IPS-18c (cell line): ENCODE measurements around the gene RNASE12.

Experiments
- H3K4me3 ChIP-seq: 2 replicates; pipeline ENCODE4 v1.7.0; 2013; ENCODE audit warnings: low read depth, mild to moderate bottlenecking, low read length, moderate library complexity; ENCODE audit not compliant: insufficient read depth
- H3K9me3 ChIP-seq: one replicate; pipeline ENCODE4 v1.6.1; 2013; ENCODE audit warnings: mild to moderate bottlenecking, low read length, moderate library complexity; ENCODE audit not compliant: control insufficient read depth, insufficient read depth

The RNASE12 gene

GRCh38 chr14:20617138-20618003, 26.2 kb upstream of the RNASE12 start:
- Histone ChIP-seq H3K9me3 (no peaks in the 10 kb centered on the region), H3K4me3 (no peak overlapping the region)

DNA sequence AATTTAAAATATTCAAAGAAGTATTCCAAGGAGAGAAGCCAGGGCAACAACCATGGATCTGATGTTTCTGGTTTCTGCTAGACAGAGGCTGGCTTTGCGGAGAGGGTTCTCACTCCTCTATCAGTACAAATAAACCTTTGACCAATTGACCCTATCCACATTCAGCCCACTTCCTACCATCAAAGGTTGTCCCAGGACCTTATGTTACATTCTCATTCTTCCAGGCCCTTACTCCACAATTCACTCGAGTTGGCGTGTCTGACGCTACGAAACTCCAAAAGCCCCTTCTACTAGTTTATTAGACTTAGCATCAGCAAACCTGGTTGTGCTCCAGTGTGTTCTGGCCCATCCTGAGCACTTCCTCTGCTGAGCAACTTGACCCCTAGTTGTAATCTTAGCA, 24.8 kb upstream of the RNASE12 start:
- H3K9me3 ChIP-seq = no peaks in the 10 kb centered on the region
- no peak overlapping the region for H3K4me3 ChIP-seq

DNA sequence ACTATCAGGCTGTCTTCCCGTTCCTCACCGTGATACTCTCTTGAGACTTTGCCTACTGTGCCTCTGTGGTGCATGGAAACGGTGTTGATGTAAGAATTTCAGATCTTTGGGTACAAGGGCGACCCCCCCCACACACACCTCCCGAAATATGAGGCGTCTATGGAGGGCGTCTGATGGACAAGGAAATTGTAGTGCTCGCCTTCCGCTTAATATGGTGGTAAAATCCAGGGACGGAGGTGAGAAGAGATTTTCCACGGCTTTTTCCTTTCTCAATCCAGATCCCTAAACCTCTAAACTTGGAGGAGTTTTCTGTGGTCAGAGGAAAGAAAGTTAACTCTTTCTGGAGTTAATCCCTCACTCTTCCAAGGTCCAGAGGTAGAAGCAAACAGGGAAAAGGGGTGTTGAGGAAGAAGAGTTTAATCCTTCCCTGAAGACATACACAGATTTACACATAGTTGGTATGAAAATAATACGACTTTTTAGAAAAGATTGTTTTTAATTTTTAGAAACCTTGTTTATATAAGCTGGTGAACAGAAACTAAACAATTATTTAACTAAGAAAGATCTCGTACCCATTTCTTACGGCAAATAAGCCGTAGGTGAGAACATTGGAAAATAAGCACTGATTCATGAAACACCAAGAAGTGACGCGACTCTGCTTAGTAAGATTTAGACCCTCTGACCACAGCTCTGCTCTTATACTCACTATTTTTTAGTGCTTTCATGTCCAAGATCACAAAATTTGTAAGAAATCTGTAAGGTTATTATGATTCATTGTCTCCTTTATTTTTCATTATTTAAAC, 23.1 kb upstream of the RNASE12 start:
- Histone ChIP-seq H3K9me3 (no peaks in the 10 kb centered on the region), H3K4me3 (peak overlapping the region; percentile 77)

DNA sequence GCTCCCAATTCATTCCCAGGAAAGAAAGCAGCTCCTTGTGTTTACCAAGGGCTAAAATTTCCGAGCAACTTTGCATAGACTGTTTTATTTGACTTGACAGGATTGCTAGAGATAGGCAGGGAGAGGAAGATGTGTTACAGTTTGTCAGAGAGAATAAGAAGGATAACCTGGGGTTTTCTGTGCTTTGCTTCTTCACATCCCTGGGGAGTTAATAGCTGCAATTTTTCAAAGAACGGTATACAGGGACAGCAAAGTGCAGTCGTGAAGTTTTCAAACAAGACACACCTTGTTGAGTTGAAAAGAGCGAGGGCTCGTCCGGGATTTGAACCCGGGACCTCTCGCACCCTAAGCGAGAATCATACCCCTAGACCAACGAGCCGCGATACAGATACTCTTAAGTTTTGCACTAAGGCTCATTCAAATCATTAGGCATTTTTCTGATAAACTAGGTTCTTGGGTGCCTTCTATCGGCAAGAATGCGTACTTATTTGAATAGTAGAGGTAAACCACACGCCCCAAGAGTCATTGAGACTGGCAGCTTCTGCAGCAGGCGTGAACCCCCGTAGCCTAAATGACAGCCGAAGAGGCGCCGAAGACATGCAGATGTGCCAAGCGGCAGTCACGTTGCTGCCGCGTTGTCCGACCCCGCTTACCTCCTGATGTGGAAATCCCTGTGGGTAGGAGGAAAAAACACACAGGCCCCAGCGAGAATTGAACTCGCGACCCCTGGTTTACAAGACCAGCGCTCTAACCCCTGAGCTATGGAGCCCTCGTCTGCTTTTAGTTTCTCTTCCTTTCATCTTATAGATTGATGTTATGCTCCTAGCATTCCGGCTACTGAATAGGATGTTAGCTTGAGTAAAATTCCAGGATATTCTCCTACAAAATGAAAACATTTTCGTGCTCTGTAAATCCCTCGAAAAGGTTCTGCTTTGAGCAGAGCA, 22.2 kb upstream of the RNASE12 start:
- H3K4me3 ChIP-seq = peak overlapping the region; percentile 77

GRCh38 chr14:20612403-20612802, 21.2 kb upstream of the RNASE12 start:
- no peak overlapping the region for H3K4me3 ChIP-seq
- H3K9me3 ChIP-seq = no peaks in the 10 kb centered on the region

More for the DNA sequence above, 22.2 kb upstream of the RNASE12 start:
- no peaks in the 10 kb centered on the region for H3K9me3 ChIP-seq

- Histone ChIP-seq H3K9me3 (no peaks in the 10 kb centered on the region), H3K4me3 (no peak overlapping the region)
These were observed 20.1 kb upstream of the RNASE12 start for GRCh38 chr14:20611277-20611676.

DNA sequence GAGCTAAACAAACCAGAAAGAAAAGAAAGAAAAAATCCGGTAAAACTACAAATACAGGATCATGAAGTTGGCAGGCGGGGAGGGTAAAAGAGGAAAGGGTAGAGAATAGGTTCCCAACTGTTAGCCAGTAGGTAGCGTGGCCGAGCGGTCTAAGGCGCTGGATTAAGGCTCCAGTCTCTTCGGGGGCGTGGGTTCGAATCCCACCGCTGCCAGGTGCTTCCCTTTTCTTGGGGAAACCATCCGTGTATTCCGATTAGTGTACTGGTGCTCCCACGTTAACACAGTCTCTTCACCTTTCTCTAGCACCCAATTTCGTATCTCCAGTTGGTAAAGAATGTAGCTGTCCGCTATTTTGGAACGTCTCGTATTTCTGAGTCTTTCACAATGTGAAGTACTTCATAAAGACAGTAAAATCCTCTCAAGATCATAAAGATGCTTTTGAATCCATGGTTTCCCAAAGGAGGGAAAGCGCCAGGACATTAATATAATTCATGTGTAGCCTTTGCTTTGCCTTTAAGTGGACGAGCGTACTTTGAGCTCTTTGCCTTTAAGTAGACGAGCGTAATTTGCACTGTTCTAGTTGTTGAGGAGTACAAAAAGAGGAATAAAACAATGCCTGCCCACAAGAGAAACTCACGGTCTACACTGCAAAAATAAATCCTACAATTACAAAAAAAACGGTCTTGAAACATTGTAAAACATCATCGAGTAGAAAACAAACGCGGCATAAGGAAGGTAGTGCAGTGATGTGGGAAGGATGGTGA, 19.0 kb upstream of the RNASE12 start:
- Histone ChIP-seq H3K4me3 (peak overlapping the region; percentile 96), H3K9me3 (no peaks in the 10 kb centered on the region)

- H3K4me3 ChIP-seq = peak overlapping the region; percentile 96
These were observed 18.2 kb upstream of the RNASE12 start for GRCh38 chr14:20609215-20610001.

GRCh38 chr14:20608383-20609110, 17.4 kb upstream of the RNASE12 start:
- Histone ChIP-seq H3K4me3 (no peak overlapping the region), H3K9me3 (no peaks in the 10 kb centered on the region)

More at GRCh38 chr14:20609215-20610001, 18.2 kb upstream of the RNASE12 start:
- no peaks in the 10 kb centered on the region for H3K9me3 ChIP-seq

GRCh38 chr14:20607617-20608016, 16.4 kb upstream of the RNASE12 start:
- Histone ChIP-seq H3K9me3 (no peaks in the 10 kb centered on the region), H3K4me3 (no peak overlapping the region)

GRCh38 chr14:20606902-20607242, 15.7 kb upstream of the RNASE12 start:
- H3K4me3 ChIP-seq = no peak overlapping the region
- H3K9me3 ChIP-seq = no peaks in the 10 kb centered on the region

GRCh38 chr14:20606190-20606901, 15.2 kb upstream of the RNASE12 start:
- H3K9me3 ChIP-seq = no peaks in the 10 kb centered on the region
- no peak overlapping the region for H3K4me3 ChIP-seq

- H3K9me3 ChIP-seq = no peaks in the 10 kb centered on the region
- no peak overlapping the region for H3K4me3 ChIP-seq
These were observed 12.9 kb upstream of the RNASE12 start for GRCh38 chr14:20603813-20604690.

GRCh38 chr14:20602583-20602982, 11.4 kb upstream of the RNASE12 start:
- no peaks in the 10 kb centered on the region for H3K9me3 ChIP-seq
- H3K4me3 ChIP-seq = no peak overlapping the region
